SH-SY5Y (cell line): ENCODE measurements around the gene TNS3.

ENCODE experiments used
- GATA2 ChIP-seq: IDR thresholded peaks from 2 replicates; pipeline ENCODE4 v1.6.1; 2011; ENCODE audit warnings: mild to moderate bottlenecking, low read depth, low read length
- GATA3 ChIP-seq: IDR thresholded peaks from 2 replicates; pipeline ENCODE4 v1.6.1; 2011; ENCODE audit warnings: low read depth, mild to moderate bottlenecking, low read length, moderate library complexity

Gene TNS3

DNA sequence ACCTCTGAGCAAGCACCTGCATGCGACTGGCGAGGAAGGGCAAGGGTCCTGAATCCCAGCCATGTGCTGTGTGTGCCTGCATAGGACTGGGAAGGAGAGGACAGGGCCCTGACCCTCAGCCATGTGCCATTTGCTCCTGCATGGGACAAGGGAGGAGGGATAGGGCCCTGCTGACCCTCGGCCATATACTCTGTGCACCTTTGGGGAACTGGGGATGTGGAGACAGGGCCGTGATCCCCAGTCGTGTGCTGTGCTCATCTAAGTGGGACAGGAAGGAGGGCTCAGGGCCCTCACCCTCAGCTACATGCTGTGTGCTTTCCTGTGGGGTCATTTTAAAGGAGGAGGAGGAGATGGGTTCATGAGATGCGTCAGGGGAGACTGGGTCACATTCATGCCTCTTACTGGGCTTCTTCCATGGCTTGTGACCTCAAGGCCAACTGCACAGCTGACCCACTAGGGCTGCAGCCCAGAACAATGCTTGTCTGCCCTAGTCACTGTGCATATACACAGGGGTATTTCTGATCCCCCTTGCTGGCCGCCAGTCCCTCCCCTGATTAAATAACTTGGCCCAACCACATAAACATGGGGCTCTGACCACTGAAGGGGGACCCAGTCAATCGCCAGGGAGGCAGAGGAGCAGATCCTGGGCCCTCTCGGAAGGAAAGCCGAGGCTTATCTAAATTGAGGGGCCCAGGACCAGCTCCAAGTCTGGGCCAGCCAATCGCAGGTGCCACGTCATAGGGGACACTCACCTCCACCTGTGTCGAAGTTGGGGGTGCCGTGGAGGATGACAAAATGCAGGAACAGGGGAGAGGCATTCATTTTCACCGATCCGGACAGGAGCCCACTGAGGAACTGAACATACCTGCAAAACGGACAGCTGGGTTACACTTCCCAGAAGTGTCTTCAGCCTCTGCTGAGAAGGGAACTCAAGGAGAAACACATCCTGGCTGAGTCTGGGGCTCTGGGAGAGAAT lies 167.3 kb downstream of the TNS3 start:
- TF ChIP-seq GATA3 (no peak), GATA2 (no peak)

DNA sequence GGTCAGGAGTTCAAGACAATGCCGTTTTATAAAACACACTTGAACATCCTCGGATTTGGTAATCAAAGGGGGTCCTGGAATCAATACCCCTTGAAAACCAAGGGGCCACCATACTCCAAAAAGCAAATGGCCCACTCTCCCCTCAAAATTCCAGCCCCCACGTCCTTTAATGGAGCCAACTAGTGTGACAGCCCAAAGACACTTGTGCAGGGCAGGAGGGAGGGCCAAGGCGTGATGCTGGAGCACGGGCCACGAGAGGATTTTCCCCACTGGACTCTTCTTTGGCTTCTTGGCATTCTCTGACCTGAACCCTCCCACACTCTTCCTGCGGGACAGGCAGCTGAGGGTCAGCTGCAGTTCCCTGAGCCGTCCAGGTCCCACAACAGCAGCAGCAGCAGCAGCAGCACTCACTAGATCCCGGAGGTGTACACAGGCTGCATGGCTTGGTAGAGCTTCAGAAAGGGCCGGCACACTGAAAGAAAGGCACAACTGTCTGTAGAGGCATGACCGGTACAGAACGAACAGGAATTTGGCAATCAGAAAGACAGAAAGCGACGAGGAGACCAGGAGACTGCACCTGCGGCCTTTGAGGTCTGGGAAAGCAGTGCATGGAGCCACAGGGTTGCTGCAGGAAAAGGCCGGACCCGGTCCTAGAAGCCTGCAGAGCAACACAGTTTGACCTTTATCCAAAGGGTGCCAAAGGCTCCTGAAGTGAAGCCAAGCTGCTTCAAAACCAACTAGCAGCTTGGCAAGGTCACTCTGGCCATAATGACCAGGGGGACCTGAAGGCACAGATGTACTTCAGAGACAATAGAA lies 168.2 kb downstream of the TNS3 start:
- TF ChIP-seq GATA2 (no peak), GATA3 (no peak)

DNA sequence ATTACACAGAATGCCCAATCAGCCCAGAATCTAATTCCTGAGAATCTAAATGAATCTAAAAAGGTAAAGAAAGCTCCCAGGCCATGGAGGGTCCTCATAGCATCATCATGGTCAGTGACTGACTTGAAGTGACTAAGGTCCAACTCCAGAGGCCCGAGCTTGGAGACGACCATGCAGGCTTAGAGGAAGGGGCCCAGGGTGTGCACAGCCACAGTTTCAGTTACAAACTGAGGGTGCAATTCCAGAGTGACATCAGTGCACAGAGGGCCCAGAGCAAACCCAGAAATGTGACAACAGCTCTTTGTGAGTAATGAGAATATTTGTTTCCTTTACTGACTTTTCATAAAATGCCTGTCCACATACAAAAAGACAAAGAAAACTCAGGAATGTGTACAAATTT lies 170.0 kb downstream of the TNS3 start:
- TF ChIP-seq GATA2 (no peak), GATA3 (no peak)

DNA sequence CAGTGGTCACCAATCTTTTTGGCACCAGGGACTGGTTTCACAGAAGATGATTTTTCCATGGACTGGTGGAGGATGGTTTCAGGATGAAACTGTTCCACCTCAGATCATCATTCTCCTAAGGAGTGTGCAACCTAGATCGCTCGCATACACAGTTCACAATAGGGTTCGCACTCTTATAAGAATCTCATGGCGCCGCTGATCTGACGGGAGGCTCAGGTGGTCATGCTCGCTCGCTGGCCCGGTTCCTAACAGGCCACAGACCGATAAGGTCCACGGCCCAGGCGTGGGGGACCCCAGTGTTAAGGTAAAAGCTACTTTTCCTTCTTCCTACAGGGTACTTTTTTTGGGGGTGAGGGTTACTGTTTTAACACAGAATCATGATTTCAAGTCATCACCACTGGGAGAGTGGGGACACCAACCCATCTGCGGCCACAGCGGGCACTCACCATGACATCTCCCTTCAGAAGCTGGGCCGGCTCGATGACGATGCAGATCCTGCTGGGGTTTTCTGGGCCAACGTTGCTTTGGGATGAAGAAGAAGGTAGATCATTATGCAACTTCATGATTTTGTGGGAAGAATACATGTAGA lies 170.5 kb downstream of the TNS3 start:
- TF ChIP-seq GATA3 (no peak), GATA2 (no peak)

DNA sequence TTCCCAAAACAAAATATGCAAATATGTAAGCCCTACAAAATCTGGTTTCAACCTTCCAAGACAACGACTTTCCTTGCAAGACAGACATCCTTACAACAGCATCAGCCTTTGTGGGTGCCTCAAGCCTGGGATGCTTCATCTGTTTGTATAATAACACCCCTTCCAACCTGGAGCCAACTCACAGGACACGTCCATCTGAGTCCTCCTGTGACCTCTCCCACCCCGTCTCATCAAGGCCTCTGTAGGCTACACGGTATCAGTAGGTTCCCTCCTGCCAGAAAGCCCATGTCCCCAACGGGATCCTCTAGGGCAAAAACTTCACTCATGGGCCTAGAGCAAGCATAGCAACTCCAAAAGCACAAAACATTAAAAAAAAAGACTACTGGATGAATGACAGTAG lies 173.2 kb downstream of the TNS3 start:
- TF ChIP-seq GATA2 (no peak), GATA3 (no peak)

DNA sequence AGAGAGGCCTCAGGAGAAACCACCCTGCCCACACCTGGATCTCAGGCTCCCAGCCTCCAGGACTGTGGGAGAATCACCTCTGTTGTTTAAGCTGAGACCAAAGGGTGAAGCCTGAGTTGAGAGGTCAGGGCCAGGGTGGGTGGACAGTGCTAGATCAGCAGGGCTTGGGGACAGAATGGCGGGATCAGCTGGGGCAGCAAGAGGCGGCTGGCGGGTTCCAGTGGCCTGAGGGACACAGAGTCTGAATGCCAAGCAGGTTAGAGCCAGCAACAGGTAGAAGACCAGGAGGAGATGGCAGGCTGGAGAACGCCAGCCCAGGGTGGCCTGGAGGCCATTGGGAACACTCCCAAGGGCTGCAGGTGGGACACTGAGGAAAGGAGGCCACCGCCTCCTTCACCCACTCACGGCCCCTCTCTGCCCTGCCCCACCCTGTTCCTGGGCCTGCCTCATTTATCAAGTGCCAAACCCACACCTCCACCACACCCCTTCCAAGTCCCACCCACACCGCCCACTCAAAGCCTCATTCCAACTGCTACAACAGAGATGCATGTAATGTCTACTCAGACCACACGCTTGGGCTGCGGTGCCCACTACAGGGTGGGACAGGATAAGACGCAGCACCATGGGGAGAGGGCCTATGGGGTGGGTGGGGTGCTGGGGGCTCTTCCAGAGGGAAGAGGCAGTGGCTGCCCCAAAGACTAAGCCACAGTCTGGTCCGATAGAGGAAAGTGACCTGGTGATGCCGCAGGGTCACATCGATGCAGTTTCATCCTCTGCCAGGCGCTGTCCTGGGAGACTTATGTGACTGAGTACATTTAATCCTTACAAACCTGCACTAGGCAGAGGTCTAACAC lies 173.9 kb downstream of the TNS3 start:
- TF ChIP-seq GATA2 (no peak), GATA3 (no peak)

DNA sequence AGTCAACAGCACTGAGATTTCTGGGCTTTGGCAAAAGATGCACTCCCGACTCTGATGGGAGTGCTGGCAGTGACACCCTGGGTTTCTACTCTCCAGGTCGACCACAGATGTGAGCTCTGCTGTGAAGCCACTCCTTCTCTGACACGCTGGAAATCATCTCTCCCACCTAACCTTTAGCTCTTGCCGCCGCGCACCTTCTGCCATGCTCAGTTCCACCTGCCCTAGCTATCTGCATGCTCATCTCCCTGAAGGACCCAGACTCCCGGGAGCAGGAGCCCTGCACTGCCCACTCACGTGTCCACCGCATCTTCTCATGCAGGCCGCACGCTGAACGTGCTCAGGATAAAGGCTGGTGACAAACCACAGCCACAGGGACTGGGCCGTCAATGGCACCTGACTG lies 174.8 kb downstream of the TNS3 start:
- TF ChIP-seq GATA3 (no peak), GATA2 (no peak)

DNA sequence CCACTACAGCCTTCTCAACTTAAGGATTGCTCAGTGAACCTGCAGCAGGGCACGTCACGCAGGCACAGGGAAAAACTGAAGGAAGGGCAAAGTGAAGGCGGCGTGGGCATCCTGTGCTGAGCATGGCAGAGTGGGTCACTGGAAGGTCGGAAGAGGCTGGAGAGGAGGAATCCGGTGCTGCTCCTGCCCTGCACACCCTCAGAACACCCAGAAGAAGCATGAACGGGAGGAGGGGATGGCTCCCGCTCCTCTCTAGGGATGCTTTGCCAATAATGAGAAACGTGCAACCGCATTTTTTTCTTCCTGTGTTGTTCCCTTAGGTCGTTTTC lies 175.1 kb downstream of the TNS3 start:
- TF ChIP-seq GATA3, result no peak
- no peak for TF ChIP-seq GATA2

DNA sequence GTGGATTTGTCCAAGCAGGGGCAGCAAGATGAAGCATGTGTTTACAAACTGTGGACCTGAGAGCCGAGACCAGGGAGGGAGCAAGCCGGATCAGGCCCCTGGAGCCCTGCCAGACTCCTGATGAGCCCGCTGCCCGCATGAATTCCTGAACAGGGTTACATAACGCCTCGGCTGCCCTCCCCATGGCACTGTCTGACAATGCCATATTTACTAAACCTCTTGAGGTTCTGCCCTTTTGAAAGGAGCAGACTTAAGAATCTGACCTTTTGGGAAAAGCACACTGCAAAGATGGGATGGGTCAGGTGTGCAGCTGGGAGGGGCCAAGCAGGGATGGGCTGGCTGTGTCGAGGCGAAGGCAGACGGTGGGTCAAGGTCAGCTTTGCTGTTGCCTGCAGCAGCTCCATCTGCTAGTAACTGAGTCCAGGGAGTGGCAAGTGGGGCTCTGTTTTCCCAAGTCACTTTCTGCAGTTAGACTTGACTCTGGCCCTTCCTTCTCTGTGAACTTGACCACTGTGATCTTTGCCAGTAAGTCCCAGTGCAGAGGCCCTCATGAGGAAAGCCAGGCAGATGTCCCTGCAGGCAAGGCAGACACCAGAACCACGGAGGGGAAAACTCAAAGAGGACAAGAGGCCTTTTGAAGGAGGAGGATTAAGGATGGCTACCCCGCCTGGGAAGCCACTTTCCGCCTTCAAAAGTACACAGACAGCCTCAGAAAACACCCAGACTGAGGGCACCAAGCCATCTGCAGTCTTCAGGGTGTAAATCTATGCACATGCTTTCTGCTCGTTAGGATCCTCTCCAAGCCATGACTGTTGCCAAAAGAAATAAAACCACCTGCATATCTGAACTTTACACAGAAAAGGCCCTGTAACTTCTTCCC lies 175.8 kb downstream of the TNS3 start:
- no peak for TF ChIP-seq GATA3
- no peak for TF ChIP-seq GATA2

DNA sequence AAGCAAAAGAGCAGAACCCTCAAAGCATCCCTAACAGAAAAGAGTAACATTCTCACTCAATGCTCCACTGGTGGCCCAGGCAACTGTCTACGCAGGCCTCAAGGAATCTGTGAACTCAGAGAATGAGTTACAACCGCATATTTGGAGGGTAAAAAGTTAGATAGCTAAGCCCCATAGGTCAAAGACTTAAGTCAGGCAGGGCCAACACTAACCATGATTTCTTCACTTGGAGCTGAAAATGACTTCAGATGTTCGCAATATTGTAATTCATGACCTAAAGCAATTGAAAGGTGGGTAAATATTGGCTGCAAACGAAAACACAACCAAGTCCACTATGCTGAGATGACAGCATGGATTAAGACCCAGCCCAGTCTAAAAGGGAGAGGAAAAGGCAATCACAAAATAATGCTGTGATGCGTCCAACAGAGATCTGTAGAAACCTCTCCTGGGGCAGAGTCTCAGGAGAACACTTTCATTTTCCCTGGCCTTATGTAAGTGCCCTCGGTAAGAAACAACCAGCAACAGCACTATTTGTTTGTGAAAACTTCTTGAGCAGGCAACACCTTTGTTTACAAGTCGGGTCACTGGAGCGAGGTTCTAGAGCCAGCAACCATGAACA lies 176.5 kb downstream of the TNS3 start:
- no peak for TF ChIP-seq GATA3
- no peak for TF ChIP-seq GATA2

DNA sequence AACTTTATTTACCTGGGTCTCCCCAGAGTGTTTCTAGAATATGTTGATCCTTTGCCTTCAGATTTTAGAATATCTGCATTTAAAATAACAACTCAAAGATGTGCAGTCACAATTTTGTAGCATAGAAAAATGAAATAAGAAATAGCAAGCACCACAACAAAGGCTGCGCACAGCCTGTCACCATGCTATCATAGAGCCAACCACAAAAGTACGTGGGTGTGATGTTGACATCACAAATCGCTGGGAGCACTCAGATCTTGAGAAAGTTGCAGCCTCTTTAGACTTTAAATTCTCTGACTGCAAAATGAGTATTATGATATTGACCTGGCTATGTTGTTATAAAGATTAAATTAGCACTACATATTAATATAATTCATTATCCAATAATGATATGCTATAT lies 177.9 kb downstream of the TNS3 start:
- TF ChIP-seq GATA2 (no peak), GATA3 (no peak)
